Brain microvascular endothelial cell (primary cell): ENCODE results near the gene FAM72B.
"Not testable (repeated sequence)": the region's sequence is repeated elsewhere in the genome, so short reads cannot be mapped to it uniquely, and the experiment has no call there.

Experiments
- DNase-seq: peaks from one replicate; pipeline ENCODE4 v3.0.0-alpha.2; 2020
- H3K27ac ChIP-seq: fragments of 250-450 bp; sonication (Bioruptor Pico); 2 replicates; pipeline ENCODE4 v1.5.1; 2020; ENCODE audit warnings: mild to moderate bottlenecking, moderate library complexity
- H3K27me3 ChIP-seq: fragments of 250-450 bp; sonication (Bioruptor Pico); replicated peaks from 2 replicates; pipeline ENCODE4 v1.5.1; 2020; ENCODE audit warnings: mild to moderate bottlenecking
- H3K36me3 ChIP-seq: fragments of 250-450 bp; sonication (Bioruptor Pico); replicated peaks from 2 replicates; pipeline ENCODE4 v1.5.1; 2020; ENCODE audit warnings: mild to moderate bottlenecking
- H3K4me3 ChIP-seq: 2 replicates; pipeline ENCODE4 v1.5.1; 2011; ENCODE audit warnings: low read depth, mild to moderate bottlenecking, control low read depth, low read length, moderate library complexity
- in situ Hi-C: cut with HindIII; loops from 2 replicates; pipeline ENCODE4 v1.10.0; 2017; ENCODE audit warnings: low sequenced_read_pairs, low pct_ligation_motif_present

FAM72B gene

GRCh38 chr1:121184290-121185127 lies at the start of gene FAM72B, which contains the start of gene SRGAP2C:
Gene FAM72B (minus strand): TSS chr1:121184340. CDS start chr1:121183489, 851 bp downstream.
Gene SRGAP2C (plus strand): TSS chr1:121184975. CDS start chr1:121187447, 2,472 bp downstream.
- H3K27me3 ChIP-seq, in situ Hi-C loops, H3K36me3 ChIP-seq: not testable (repeated sequence)
- H3K27ac ChIP-seq: peak within 1 kb of the TSS; percentile 17
- DNase-seq: peak; percentile 100
- H3K4me3 ChIP-seq: peak within 1 kb of the TSS; percentile 56

GRCh38 chr1:121232445-121233125 lies 48.4 kb upstream of the FAM72B start:
- in situ Hi-C loops, DNase-seq, H3K27ac ChIP-seq, H3K36me3 ChIP-seq, H3K4me3 ChIP-seq, H3K27me3 ChIP-seq: not testable (repeated sequence)

- H3K27me3 ChIP-seq, DNase-seq, H3K27ac ChIP-seq, H3K4me3 ChIP-seq, H3K36me3 ChIP-seq, in situ Hi-C loops: not testable (repeated sequence)
These were observed 46.5 kb upstream of the FAM72B start for GRCh38 chr1:121230636-121231035.

GRCh38 chr1:121227544-121228330 lies 43.6 kb upstream of the FAM72B start:
- H3K4me3 ChIP-seq, H3K27me3 ChIP-seq, H3K36me3 ChIP-seq, H3K27ac ChIP-seq, DNase-seq, in situ Hi-C loops: not testable (repeated sequence)

GRCh38 chr1:121226925-121227324 lies 42.8 kb upstream of the FAM72B start:
- in situ Hi-C loops, H3K36me3 ChIP-seq, H3K27me3 ChIP-seq, H3K27ac ChIP-seq, DNase-seq, H3K4me3 ChIP-seq: not testable (repeated sequence)

DNA sequence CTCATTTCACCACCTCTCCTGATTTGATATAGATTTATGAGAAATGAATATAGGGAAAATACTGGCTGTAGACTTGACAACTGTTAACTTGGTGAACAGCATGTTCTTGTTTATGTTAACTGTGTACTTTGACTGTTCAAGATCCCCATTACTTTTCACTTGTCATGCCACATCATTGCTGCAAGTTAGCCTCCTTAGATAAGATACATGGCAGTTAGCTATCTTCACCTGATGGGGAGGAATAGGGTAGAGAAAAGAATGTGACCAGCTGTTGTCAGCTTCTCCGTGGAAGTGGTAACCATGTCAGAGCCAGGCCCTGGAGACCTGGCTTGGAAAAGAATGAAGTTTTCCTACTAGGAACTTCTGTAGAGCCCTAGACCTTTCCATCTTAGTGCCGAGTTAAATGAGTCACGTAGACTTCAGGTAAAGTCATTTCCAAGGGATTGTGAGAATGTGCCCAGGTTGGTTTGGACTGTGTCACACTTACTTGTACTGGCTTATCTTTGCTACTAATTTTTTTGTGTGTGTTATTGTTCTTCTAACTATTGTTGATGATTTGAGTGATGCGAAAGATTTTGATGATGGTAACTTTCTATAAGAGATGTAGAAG lies 42.3 kb upstream of the FAM72B start:
- H3K4me3 ChIP-seq, H3K27ac ChIP-seq, H3K27me3 ChIP-seq, in situ Hi-C loops, DNase-seq, H3K36me3 ChIP-seq: not testable (repeated sequence)

GRCh38 chr1:121224714-121225113 lies 40.6 kb upstream of the FAM72B start:
- H3K4me3 ChIP-seq, H3K27ac ChIP-seq, H3K36me3 ChIP-seq, in situ Hi-C loops, H3K27me3 ChIP-seq, DNase-seq: not testable (repeated sequence)

- in situ Hi-C loops, H3K27me3 ChIP-seq, H3K36me3 ChIP-seq, DNase-seq, H3K27ac ChIP-seq, H3K4me3 ChIP-seq: not testable (repeated sequence)
These were observed 37.6 kb upstream of the FAM72B start for GRCh38 chr1:121221770-121222169.

DNA sequence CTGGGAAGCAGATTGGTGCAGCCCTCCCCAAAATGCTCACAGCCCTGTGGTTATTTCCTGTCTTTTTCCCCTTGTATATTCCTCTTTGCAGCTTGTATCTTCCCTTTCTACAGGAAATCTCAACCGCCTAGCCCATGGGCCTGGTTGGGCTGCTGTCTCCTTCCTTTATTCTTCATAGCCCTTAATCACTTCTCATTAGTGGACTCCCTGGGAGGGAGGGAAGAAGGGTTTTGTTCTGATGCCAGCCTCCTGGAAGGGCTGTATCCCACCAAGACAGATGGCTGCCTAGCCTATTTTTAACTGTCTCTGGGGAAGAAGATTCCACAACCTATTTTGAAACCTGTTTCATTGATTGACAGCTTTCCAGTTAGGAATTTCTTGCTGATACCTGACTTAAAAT lies 32.5 kb upstream of the FAM72B start:
- H3K36me3 ChIP-seq, DNase-seq, in situ Hi-C loops, H3K27ac ChIP-seq, H3K4me3 ChIP-seq, H3K27me3 ChIP-seq: not testable (repeated sequence)

DNA sequence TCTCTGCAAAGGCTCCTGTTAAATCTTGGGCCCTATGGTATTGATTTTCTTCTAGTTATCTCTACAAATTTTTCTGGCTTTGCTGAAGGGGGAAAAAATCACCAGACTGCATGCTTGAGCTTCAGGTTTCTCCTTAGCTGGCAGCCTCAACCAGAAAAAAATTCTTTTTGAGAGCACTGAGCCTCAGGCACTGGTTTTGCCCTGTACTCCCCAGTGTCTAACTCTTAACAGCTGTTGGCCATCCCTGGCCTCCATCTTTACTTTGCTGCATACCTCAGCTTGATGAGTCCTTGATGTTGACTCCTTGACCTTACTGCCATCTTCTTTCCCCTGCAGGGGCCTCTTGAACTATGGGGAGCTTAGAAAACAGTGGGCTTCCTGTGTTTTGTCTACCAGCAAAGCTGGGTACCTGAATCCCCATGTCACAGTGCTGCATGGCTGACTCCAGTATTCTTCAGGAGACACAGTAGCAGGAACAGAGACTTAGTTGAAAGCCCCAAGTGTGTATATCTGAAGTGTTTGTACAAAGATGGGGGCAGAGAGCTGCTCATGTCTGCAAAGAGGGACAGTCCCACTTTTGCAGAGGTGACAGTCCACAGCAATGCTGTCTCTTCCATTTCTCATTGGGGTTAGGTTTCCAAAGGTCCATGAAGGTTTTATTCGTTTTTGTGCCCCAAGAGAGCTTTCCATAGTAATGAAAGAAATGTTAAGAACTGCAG lies 31.7 kb upstream of the FAM72B start:
- H3K27me3 ChIP-seq, H3K27ac ChIP-seq, DNase-seq, in situ Hi-C loops, H3K4me3 ChIP-seq, H3K36me3 ChIP-seq: not testable (repeated sequence)

DNA sequence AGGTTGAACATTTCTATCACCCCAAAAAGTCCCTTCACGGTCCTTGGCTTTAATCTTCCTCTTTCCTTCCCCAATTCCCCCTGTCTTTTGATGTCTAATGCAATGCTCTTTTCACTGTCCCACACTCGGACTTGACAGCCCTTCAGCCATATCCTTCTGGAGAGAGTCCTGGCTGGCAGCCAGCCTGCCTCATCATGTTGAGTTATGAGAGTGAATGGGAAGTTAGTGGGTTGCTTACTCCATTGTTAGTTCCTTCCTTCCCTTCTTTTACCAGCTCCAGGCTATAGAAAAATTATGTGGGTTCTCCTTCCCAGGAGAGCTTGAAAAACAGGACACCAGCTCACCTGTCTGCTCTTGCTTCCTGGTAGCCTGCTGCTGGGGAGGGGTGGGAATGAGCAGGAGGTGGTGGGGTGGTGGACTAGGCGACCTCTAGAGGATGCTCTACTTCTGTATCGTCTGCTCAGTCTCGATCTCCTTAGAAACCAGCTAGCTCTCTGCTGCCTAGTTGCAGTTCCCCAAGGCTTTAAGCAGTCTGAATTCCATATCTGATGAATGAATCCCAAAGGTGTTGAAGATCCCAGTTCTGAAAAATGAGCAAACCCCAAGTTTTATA lies 30.5 kb upstream of the FAM72B start:
- in situ Hi-C loops, H3K4me3 ChIP-seq, H3K27ac ChIP-seq, H3K36me3 ChIP-seq, DNase-seq, H3K27me3 ChIP-seq: not testable (repeated sequence)

DNA sequence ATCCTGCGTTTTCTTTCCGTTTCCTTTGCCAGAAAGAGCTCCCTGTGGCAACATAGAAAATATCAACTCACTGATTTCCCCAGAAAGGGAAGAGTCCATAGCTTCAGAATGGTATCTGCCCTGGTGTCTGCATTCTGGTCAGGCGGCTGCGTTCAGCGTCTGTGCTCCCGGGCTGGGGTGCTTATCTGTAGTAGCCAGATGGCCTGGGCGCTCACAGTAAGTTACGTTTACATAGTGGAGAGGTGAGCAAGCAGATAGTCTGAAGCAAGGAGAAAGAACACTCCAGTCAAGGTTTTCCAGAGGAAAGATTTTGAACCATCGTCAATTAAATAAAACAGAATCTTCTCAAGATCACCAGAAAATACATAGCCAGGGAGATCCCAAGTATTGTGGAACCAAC lies 29.4 kb upstream of the FAM72B start:
- DNase-seq, H3K4me3 ChIP-seq, H3K27ac ChIP-seq, H3K36me3 ChIP-seq, H3K27me3 ChIP-seq, in situ Hi-C loops: not testable (repeated sequence)

DNA sequence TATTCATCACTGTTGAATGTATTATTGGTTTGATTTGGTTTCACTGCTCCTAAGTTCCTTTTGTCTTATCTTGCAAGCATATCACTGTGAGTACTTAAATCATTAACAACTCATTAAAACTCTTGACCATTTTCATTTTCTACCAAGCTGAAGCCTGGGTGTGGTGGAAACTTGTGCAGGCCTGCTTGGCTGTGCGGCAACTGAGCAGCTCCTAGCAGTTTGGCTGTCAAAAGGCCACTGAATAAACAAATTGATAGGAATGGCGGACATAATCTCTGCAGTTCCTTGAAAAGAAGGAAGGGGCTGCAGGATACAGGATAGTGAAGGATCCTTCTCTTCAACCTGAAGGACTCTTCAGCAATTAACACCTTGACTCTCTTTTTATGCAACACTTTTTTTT lies 26.6 kb upstream of the FAM72B start:
- in situ Hi-C loops, H3K4me3 ChIP-seq, H3K27me3 ChIP-seq: not testable (repeated sequence)

More for the DNA sequence above, 26.6 kb upstream of the FAM72B start:
- H3K36me3 ChIP-seq, DNase-seq, H3K27ac ChIP-seq: not testable (repeated sequence)
